Caco-2 (cell line): ENCODE data around the gene C1QA. TPM values are rescaled to one million over a fixed set of nuclear protein-coding genes. Genes with fewer than 3 reads are reported as not detected.

Experiments
- BruUV-seq: library from RNA; stranded (reverse); fragments of 400-500 nt; replicated peaks from 2 replicates; lab custom pipeline; 2021; lab: Mats Ljungman, UMichigan
- CTCF ChIA-PET: fragments of 300-600 bp; sonication (Branson Sonifier 250); formaldehyde crosslinking; loops from one replicate; lab custom pipeline; 2022; ENCODE audit warnings: antibody characterized with exemption; lab: Charles Lee
- POLR2A ChIA-PET: fragments of 300-600 bp; sonication (Branson Sonifier 250); formaldehyde crosslinking; loops from one replicate; lab custom pipeline; 2022; ENCODE audit warnings: antibody characterized with exemption; lab: Charles Lee
- DNase-seq, 2 experiments: peaks; one replicate each; pipeline versions ENCODE4 v3.0.0 to v3.0.0-alpha.2; 2020 to 2022
- H3K27me3 ChIP-seq: replicated peaks from 2 replicates; pipeline ENCODE4 v1.6.0; 2011; ENCODE audit warnings: low read length; ENCODE audit not compliant: control insufficient read depth, insufficient read depth
- H3K36me3 ChIP-seq: 2 replicates; pipeline ENCODE4 v1.5.1; 2011; ENCODE audit warnings: low read length; ENCODE audit not compliant: control insufficient read depth, insufficient read depth
- H3K4me1 ChIP-seq: fragments of 250-450 bp; sonication (Bioruptor Pico); 2 replicates; pipeline ENCODE4 v1.5.1; 2020; ENCODE audit warnings: mild to moderate bottlenecking
- H3K4me3 ChIP-seq: 2 replicates; pipeline ENCODE4 v1.5.1; 2011; ENCODE audit warnings: low read depth, mild to moderate bottlenecking, control low read depth, low read length
- H3K9me3 ChIP-seq: fragments of 250-450 bp; sonication (Bioruptor Pico); 2 replicates; pipeline ENCODE4 v1.5.1; 2020; ENCODE audit warnings: mild to moderate bottlenecking, moderate library complexity
- H3K27ac Mint-ChIP-seq: one replicate; pipeline ENCODE4 v1.8.0; 2022; ENCODE audit warnings: mixed read lengths; ENCODE audit not compliant: unreplicated experiment
- H3K27me3 Mint-ChIP-seq: one replicate; pipeline ENCODE4 v1.8.0; 2022; ENCODE audit warnings: mixed read lengths; ENCODE audit not compliant: insufficient read depth, unreplicated experiment
- H3K36me3 Mint-ChIP-seq: one replicate; pipeline ENCODE4 v1.8.0; 2022; ENCODE audit warnings: mild to moderate bottlenecking, mixed read lengths; ENCODE audit not compliant: insufficient read depth, unreplicated experiment
- H3K4me1 Mint-ChIP-seq: one replicate; pipeline ENCODE4 v1.8.0; 2022; ENCODE audit warnings: low read depth, mixed read lengths; ENCODE audit not compliant: unreplicated experiment
- H3K4me3 Mint-ChIP-seq: one replicate; pipeline ENCODE4 v1.8.0; 2022; ENCODE audit warnings: mild to moderate bottlenecking, moderate library complexity, mixed read lengths; ENCODE audit not compliant: unreplicated experiment
- H3K9me3 Mint-ChIP-seq: one replicate; pipeline ENCODE4 v1.8.0; 2022; ENCODE audit warnings: mixed read lengths; ENCODE audit not compliant: unreplicated experiment
- intact Hi-C: fragments of 100-400 bp; cut with micrococcal nuclease; formaldehyde crosslinking; loops from one replicate; pipeline ENCODE4 v1.10.0; 2022; ENCODE audit not compliant: unreplicated experiment
- total RNA-seq: library from RNA; stranded (reverse); gene quantifications from 2 replicates; pipeline ENCODE4 v1.2.3, GENCODE V29; 2022
- TF ChIP-seq, protein P1 (sequence below), 2 experiments: fragments of 200-600 bp in 1 of 2; IDR thresholded peaks; 1 replicate in 1 of 2; 2 replicates in 1 of 2; pipeline versions ENCODE4 v1.5.1 to v1.8.0; 2011 to 2022; ENCODE audit warnings: antibody characterized with exemption in 1 of 2, control low read depth in 1 of 2, inconsistent platforms in 1 of 2, low read depth in 1 of 2, low read length in 1 of 2, mild to moderate bottlenecking in 1 of 2, moderate library complexity in 1 of 2; ENCODE audit not compliant: insufficient read depth in 1 of 2, severe bottlenecking in 1 of 2, unreplicated experiment in 1 of 2

The C1QA gene
- total RNA-seq, 1 experiment from 2014 or later, result not detected

DNA sequence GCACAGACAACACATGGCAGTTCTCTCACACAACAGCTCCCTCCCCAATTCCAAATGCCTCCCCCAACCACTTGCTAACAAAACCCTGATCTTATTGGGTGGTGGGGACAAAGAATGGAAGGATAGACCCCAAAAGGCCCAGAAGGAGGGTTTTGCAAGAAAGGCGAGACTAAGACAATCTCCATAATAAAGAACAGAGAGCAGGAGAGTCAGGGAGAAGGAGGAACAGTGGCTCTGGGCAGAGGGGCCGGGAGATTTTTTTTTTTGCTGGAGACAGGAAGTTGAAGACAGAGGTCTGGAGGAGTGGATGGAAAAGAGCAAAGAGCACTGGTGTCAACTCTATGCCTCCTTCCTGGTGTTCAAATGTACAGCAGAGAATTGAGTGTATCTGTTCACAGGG, 6.5 kb upstream of the C1QA start:
- no peaks in the 10 kb centered on the region for H3K9me3 Mint-ChIP-seq
- intact Hi-C loops, result no loop called here
- Histone ChIP-seq H3K36me3 (no peaks in the 10 kb centered on the region), H3K27me3 (no peaks in the 10 kb centered on the region; the same call in 1 of the 2 replicates), H3K4me1 (no peaks in the 10 kb centered on the region), H3K4me3 (no peak overlapping the region), H3K9me3 (no peaks in the 10 kb centered on the region)
- DNase-seq, result no peak
- no peak overlapping the region for H3K27ac Mint-ChIP-seq
- CTCF ChIA-PET, result no interaction called here
- H3K36me3 Mint-ChIP-seq, result no peaks in the 10 kb centered on the region
- no peaks in the 10 kb centered on the region for H3K27me3 Mint-ChIP-seq
- POLR2A ChIA-PET, result interaction anchor here (0.7 kb wide), 1 partner anchor 67 kb away, joined by 3 read pairs; no protein-coding TSS in a partner anchor
- BruUV-seq, result no TSS peak
- H3K4me3 Mint-ChIP-seq, result no peak overlapping the region
- TF ChIP-seq, protein P1, sequence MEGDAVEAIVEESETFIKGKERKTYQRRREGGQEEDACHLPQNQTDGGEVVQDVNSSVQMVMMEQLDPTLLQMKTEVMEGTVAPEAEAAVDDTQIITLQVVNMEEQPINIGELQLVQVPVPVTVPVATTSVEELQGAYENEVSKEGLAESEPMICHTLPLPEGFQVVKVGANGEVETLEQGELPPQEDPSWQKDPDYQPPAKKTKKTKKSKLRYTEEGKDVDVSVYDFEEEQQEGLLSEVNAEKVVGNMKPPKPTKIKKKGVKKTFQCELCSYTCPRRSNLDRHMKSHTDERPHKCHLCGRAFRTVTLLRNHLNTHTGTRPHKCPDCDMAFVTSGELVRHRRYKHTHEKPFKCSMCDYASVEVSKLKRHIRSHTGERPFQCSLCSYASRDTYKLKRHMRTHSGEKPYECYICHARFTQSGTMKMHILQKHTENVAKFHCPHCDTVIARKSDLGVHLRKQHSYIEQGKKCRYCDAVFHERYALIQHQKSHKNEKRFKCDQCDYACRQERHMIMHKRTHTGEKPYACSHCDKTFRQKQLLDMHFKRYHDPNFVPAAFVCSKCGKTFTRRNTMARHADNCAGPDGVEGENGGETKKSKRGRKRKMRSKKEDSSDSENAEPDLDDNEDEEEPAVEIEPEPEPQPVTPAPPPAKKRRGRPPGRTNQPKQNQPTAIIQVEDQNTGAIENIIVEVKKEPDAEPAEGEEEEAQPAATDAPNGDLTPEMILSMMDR (IDR thresholded peaks at IDR 0.05; ENCODE audit: insufficient read depth in 1 of 2, low read depth in 1 of 2, low read length in 1 of 2, severe bottlenecking in 1 of 2, unreplicated experiment in 1 of 2), result no peak
- no peaks in the 10 kb centered on the region for H3K4me1 Mint-ChIP-seq

DNA sequence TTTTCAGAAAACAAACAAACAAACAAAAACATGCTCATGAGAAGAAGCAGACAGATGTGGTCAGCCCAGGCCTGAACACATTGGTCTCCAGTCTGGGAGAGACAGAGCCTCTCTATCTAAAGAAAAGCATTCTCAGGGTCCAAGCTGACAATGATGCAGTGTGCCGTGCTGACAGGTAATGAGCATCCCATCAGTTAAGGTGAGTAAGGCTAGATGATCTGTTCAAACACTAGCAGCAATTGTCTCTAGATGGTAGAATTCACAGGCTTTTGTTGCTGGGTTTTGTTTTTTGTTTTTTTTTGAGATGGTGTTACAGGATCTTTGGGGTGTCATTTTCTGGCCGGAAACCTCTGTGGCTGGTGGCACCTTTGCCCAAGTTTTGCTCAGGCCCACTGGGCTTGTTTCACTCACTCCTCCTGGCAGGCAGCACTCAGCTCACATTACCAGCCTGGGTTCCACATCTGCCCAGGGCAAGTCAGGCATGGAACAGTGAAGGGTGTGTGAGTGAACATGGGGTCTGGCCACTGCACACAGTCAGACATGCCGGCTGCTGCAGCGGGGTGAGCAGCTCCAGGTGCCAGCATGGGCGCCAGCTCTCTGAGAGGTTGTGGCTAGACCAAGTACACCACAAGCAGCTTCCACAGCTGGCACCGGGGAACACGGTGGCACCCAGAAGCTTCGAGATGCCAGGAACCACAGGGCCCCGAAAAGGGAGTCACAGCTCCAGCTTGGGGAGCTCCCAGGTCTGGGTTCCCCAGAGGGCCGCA, 2.5 kb upstream of the C1QA start:
- H3K36me3 Mint-ChIP-seq, result no peaks in the 10 kb centered on the region
- Histone ChIP-seq H3K36me3 (no peaks in the 10 kb centered on the region), H3K27me3 (no peaks in the 10 kb centered on the region), H3K9me3 (no peaks in the 10 kb centered on the region), H3K4me1 (no peaks in the 10 kb centered on the region), H3K4me3 (no peak overlapping the region)
- TF ChIP-seq, protein P1 (IDR thresholded peaks at IDR 0.05; ENCODE audit: insufficient read depth in 1 of 2, low read depth in 1 of 2, low read length in 1 of 2, severe bottlenecking in 1 of 2, unreplicated experiment in 1 of 2), result no peak
- no peak overlapping the region for H3K27ac Mint-ChIP-seq
- intact Hi-C loops, result no loop called here
- H3K4me3 Mint-ChIP-seq, result no peak overlapping the region
- ChIA-PET POLR2A (no interaction called here), CTCF (no interaction called here)
- no peaks in the 10 kb centered on the region for H3K4me1 Mint-ChIP-seq
- no peaks in the 10 kb centered on the region for H3K9me3 Mint-ChIP-seq
- no peak for DNase-seq
- no peaks in the 10 kb centered on the region for H3K27me3 Mint-ChIP-seq
- no TSS peak for BruUV-seq

DNA sequence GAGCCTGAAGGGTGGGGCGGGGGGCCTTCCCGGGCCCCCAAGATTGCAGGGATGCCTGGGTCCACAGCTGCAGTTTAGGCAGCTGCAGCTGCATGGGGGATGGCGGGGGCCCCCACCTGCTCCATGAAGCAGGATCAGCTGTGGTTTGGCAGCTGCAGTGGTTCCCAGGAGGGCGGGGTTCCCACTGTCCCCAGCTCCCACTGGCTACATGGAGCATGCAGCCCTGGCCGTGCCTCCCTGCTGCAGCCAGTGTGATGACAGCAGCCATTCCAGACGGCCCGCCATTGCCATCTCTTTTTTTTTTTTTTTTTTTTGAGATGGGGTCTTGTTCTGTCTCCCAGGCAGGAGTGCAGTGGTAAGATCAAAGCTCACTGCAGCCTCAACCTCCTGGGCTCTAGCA, 992 bp upstream of the C1QA start:
- ChIA-PET CTCF (no interaction called here), POLR2A (no interaction called here)
- Mint-ChIP-seq H3K27ac (no peak overlapping the region), H3K4me3 (no peak overlapping the region), H3K27me3 (no peaks in the 10 kb centered on the region), H3K9me3 (no peaks in the 10 kb centered on the region), H3K36me3 (no peaks in the 10 kb centered on the region), H3K4me1 (no peaks in the 10 kb centered on the region)
- H3K4me1 ChIP-seq, result no peaks in the 10 kb centered on the region
- no peaks in the 10 kb centered on the region for H3K9me3 ChIP-seq
- H3K36me3 ChIP-seq, result no peaks in the 10 kb centered on the region
- intact Hi-C loops, result no loop called here
- H3K4me3 ChIP-seq, result no peak overlapping the region
- no TSS peak for BruUV-seq
- TF ChIP-seq, protein P1 (IDR thresholded peaks at IDR 0.05; ENCODE audit: insufficient read depth in 1 of 2, low read depth in 1 of 2, low read length in 1 of 2, severe bottlenecking in 1 of 2, unreplicated experiment in 1 of 2), result no peak
- no peaks in the 10 kb centered on the region for H3K27me3 ChIP-seq
- no peak for DNase-seq
